GM12878 (cell line): Measurements from ENCODE around the gene CASK. TPM values are rescaled to one million over a fixed set of nuclear protein-coding genes. Genes with fewer than 3 reads are reported as not detected.

Experiments
- ATAC-seq: fragments of 200-7000 bp; cut with Tn5 transposase; 3 replicates; pipeline ENCODE4 v1.9.1; 2020; ENCODE audit warnings: mild to moderate bottlenecking, moderate library complexity
- BruUV-seq: library from RNA; stranded (reverse); fragments of 400-500 nt; replicated peaks from 2 replicates; lab custom pipeline; 2021; lab: Mats Ljungman, UMichigan
- CTCF ChIA-PET: fragments of 300-600 bp; sonication (Branson Sonifier 250); formaldehyde crosslinking; extraction: SDS; loops from one replicate; lab custom pipeline; 2021; ENCODE audit warnings: inconsistent platforms; lab: Yijun Ruan, JAX
- POLR2A ChIA-PET: fragments of 350-600 bp; formaldehyde crosslinking; extraction: SDS; loops from one replicate; lab custom pipeline; 2021; ENCODE audit warnings: inconsistent platforms; lab: Charles Lee
- RAD21 ChIA-PET: fragments of 300-600 bp; sonication (Branson Sonifier 250); formaldehyde crosslinking; loops from one replicate; lab custom pipeline; 2023; ENCODE audit warnings: antibody characterized with exemption; ENCODE audit not compliant: unreplicated experiment; lab: Charles Lee
- SMC1A ChIA-PET: fragments of 300-600 bp; sonication (Branson Sonifier 250); formaldehyde crosslinking; loops from one replicate; lab custom pipeline; 2023; ENCODE audit not compliant: unreplicated experiment, uncharacterized antibody; lab: Charles Lee
- DNase-seq: peaks from one replicate; pipeline ENCODE4 v3.0.0-alpha.2; 2011; ENCODE audit warnings: low read depth, low spot score
- FAIRE-seq: peaks from 3 replicates; lab custom pipeline; 2011; peaks lifted over from hg19 to GRCh38; lab: Jason Lieb, UNC
- H2AFZ ChIP-seq: 2 replicates; pipeline ENCODE4 v1.6.0; 2011; ENCODE audit warnings: low read depth, low read length, control low read depth; ENCODE audit not compliant: control insufficient read depth
- H3K27ac ChIP-seq: 2 replicates; pipeline ENCODE4 v1.5.1; 2011; ENCODE audit warnings: control low read depth; ENCODE audit not compliant: control insufficient read depth, insufficient read depth
- H3K27me3 ChIP-seq, 2 experiments: replicated peaks in 1 of 2; 2 replicates each; pipeline versions ENCODE4 v1.6.0 to v1.6.1; 2011; ENCODE audit warnings: low read length in 1 of 2; ENCODE audit not compliant: control insufficient read depth in 2 of 2, insufficient read depth in 2 of 2
- H3K36me3 ChIP-seq, 2 experiments: 2 replicates each; pipeline ENCODE4 v1.5.1; 2011; ENCODE audit warnings: low read length in 1 of 2; ENCODE audit not compliant: control insufficient read depth in 2 of 2, insufficient read depth in 2 of 2
- H3K4me1 ChIP-seq: 2 replicates; pipeline ENCODE4 v1.6.1; 2011; ENCODE audit warnings: mild to moderate bottlenecking, low read length, moderate library complexity, mixed read lengths; ENCODE audit not compliant: control insufficient read depth, insufficient read depth
- H3K4me2 ChIP-seq: 2 replicates; pipeline ENCODE4 v1.6.0; 2011; ENCODE audit warnings: control low read depth; ENCODE audit not compliant: control insufficient read depth, insufficient read depth
- H3K4me3 ChIP-seq: fragments of 200-600 bp; sonication (generic); 2 replicates; pipeline ENCODE4 v1.5.1; 2016
- H3K79me2 ChIP-seq: 2 replicates; pipeline ENCODE4 v1.6.0; 2011; ENCODE audit warnings: low read length; ENCODE audit not compliant: control insufficient read depth, insufficient read depth
- H3K9ac ChIP-seq: 2 replicates; pipeline ENCODE4 v1.8.0; 2011; ENCODE audit warnings: low read length, control low read depth, mixed read lengths; ENCODE audit not compliant: control insufficient read depth, insufficient read depth
- H3K9me3 ChIP-seq: replicated peaks from 3 replicates; pipeline ENCODE4 v1.5.1; 2011; ENCODE audit warnings: mild to moderate bottlenecking, low read length; ENCODE audit not compliant: control insufficient read depth, insufficient read depth
- H4K20me1 ChIP-seq: 2 replicates; pipeline ENCODE4 v1.6.0; 2011; ENCODE audit not compliant: control insufficient read depth, insufficient read depth
- BMI1 ChIP-seq: fragments of 450-650 bp; IDR thresholded peaks from 2 replicates; pipeline ENCODE4 v1.6.1; 2016; ENCODE audit warnings: mild to moderate bottlenecking, moderate library complexity, borderline replicate concordance
- BRCA1 ChIP-seq: IDR thresholded peaks from 2 replicates; pipeline ENCODE4 v1.6.1; 2011; ENCODE audit warnings: low read depth, low read length, improper control_type of control experiment
- CHD4 ChIP-seq: fragments of 200-600 bp; sonication (generic); IDR thresholded peaks from 2 replicates; pipeline ENCODE4 v1.6.1; 2016; ENCODE audit warnings: mild to moderate bottlenecking
- FOXK2 ChIP-seq: fragments of 450-650 bp; IDR thresholded peaks from 2 replicates; pipeline ENCODE4 v1.6.1; 2017; ENCODE audit warnings: mild to moderate bottlenecking, moderate library complexity
- GATAD2B ChIP-seq: fragments of 450-650 bp; conservative IDR thresholded peaks from 2 replicates; pipeline ENCODE4 v1.6.1; 2017; ENCODE audit warnings: low read depth, mild to moderate bottlenecking, moderate library complexity
- HDAC2 ChIP-seq: fragments of 200-600 bp; sonication (generic); IDR thresholded peaks from 2 replicates; pipeline ENCODE4 v1.6.1; 2017
- KDM1A ChIP-seq: fragments of 200-600 bp; sonication (generic); IDR thresholded peaks from 2 replicates; pipeline ENCODE4 v1.6.1; 2016; ENCODE audit warnings: borderline replicate concordance
- MYC ChIP-seq: IDR thresholded peaks from 2 replicates; pipeline ENCODE4 v1.6.1; 2011; ENCODE audit warnings: mild to moderate bottlenecking, low read length, moderate library complexity, inconsistent platforms; ENCODE audit not compliant: insufficient read depth, insufficient replicate concordance, insufficient read length, severe bottlenecking
- NR2C2 ChIP-seq: IDR thresholded peaks from 2 replicates; pipeline ENCODE4 v1.6.1; 2011; ENCODE audit warnings: borderline replicate concordance, low read depth; ENCODE audit not compliant: control insufficient read depth, insufficient read length
- NR2F1 ChIP-seq: fragments of 450-650 bp; conservative IDR thresholded peaks from 2 replicates; pipeline ENCODE4 v1.6.1; 2017; ENCODE audit warnings: mild to moderate bottlenecking
- POLR2AphosphoS2 ChIP-seq: IDR thresholded peaks from 2 replicates; pipeline ENCODE4 v1.6.1; 2011; ENCODE audit warnings: low read depth, mild to moderate bottlenecking, low read length, improper control_type of control experiment, moderate library complexity
- RAD51 ChIP-seq: fragments of 450-650 bp; IDR thresholded peaks from 2 replicates; pipeline ENCODE4 v1.6.1; 2016; ENCODE audit warnings: moderate library complexity, mild to moderate bottlenecking, inconsistent platforms
- SMAD1 ChIP-seq: fragments of 450-650 bp; IDR thresholded peaks from 2 replicates; pipeline ENCODE4 v1.6.1; 2018; ENCODE audit warnings: mild to moderate bottlenecking, low read depth; ENCODE audit not compliant: partially characterized antibody
- SMARCA5 ChIP-seq: fragments of 450-650 bp; IDR thresholded peaks from 2 replicates; pipeline ENCODE4 v1.6.1; 2017; ENCODE audit warnings: mild to moderate bottlenecking
- SP1 ChIP-seq: IDR thresholded peaks from one replicate; pipeline ENCODE4 v1.6.1; 2011; ENCODE audit warnings: low read depth, low read length
- TARDBP ChIP-seq: IDR thresholded peaks from 2 replicates; pipeline ENCODE4 v1.6.1; 2016; ENCODE audit warnings: borderline replicate concordance
- ZNF24 ChIP-seq: fragments of 450-650 bp; IDR thresholded peaks from 2 replicates; pipeline ENCODE4 v1.6.1; 2017; ENCODE audit warnings: antibody characterized with exemption, mild to moderate bottlenecking
- WGBS: methylation state at CpG from one replicate; pipeline ENCODE4 v1.1.6; 2016; ENCODE audit warnings: low lambda C conversion rate; ENCODE audit not compliant: insufficient replicate concordance, insufficient coverage; ENCODE audit errors: missing lambda C conversion rate; 5-methylcytosine and 5-hydroxymethylcytosine counted together
- in situ Hi-C: fragments of 300-500 bp; cut with MboI; formaldehyde crosslinking; loops from 9 replicates; pipeline ENCODE4 v1.14.3; 2018; ENCODE audit warnings: mixed read lengths
- intact Hi-C: fragments of 100-400 bp; cut with micrococcal nuclease; formaldehyde crosslinking; loops from one replicate; pipeline ENCODE4 v1.14.2; 2022; ENCODE audit not compliant: unreplicated experiment
- polyA plus RNA-seq, 11 experiments: library from polyadenylated mRNA; depleted of rRNA in 4 of 11; unstranded in 6 of 11; stranded (reverse) in 5 of 11; fragments of >200 nt; fragmentation: Nextera tagmentation in 4 of 11; fragmentation: Illumina TruSeq in 1 of 11; extraction: Ambion mirVana in 4 of 11; extraction: Trizol in 1 of 11; gene quantifications; 1 replicate in 1 of 11; 2 replicates in 10 of 11; pipeline versions ENCODE4 v1.2.1 to v1.2.3, GENCODE V29; 2011 to 2016; ENCODE audit warnings: inconsistent platforms in 2 of 11, missing spikeins in 2 of 11, low read depth in 1 of 11
- total RNA-seq, 4 experiments: library from RNA; depleted of rRNA in 3 of 4; stranded (reverse); fragments of >200 nt in 3 of 4; fragmentation: Illumina TruSeq in 1 of 4; extraction: Trizol in 1 of 4; gene quantifications; 2 replicates each; pipeline versions ENCODE4 v1.2.1 to v1.2.3, GENCODE V29; 2013 to 2021
- TF ChIP-seq, protein P1 (sequence below): fragments of 450-650 bp; IDR thresholded peaks from 2 replicates; pipeline ENCODE4 v1.6.1; 2017; ENCODE audit warnings: mild to moderate bottlenecking, moderate library complexity
- TF ChIP-seq, protein P2 (sequence below): IDR thresholded peaks from 2 replicates; pipeline ENCODE4 v1.6.1; 2011; ENCODE audit warnings: low read depth, low read length, improper control_type of control experiment, borderline replicate concordance
- TF ChIP-seq, protein P3 (sequence below): fragments of 450-650 bp; IDR thresholded peaks from 2 replicates; pipeline ENCODE4 v1.6.1; 2016; ENCODE audit warnings: mild to moderate bottlenecking

The CASK gene
- total and polyA plus RNA-seq, 10 of the 15 experiments (the other 5 are each of a cell fraction or from before 2014, with no cell fraction given), result 0.60 to 45.9 (median 4.8) TPM

DNA sequence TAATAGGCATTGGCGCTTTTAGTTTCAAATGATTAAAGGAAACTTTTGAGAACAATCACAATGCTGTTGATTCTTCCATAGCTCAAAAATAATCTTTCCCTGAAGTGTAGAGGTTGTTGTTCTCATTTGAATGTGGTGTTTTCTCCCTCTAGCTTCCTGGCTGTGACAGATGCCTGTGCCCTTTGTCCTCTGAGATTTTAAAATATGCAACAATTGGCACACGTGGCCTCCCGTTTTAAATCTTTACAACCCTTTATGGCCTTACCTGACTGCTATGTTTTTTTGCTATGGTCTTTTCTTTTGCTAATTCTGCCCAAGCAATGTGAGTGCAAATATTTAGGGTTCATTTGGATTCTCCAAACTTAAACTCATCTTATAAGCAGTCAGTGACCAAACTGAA, 22.9 kb upstream of the CASK start (continued):
- TF ChIP-seq, protein P1, sequence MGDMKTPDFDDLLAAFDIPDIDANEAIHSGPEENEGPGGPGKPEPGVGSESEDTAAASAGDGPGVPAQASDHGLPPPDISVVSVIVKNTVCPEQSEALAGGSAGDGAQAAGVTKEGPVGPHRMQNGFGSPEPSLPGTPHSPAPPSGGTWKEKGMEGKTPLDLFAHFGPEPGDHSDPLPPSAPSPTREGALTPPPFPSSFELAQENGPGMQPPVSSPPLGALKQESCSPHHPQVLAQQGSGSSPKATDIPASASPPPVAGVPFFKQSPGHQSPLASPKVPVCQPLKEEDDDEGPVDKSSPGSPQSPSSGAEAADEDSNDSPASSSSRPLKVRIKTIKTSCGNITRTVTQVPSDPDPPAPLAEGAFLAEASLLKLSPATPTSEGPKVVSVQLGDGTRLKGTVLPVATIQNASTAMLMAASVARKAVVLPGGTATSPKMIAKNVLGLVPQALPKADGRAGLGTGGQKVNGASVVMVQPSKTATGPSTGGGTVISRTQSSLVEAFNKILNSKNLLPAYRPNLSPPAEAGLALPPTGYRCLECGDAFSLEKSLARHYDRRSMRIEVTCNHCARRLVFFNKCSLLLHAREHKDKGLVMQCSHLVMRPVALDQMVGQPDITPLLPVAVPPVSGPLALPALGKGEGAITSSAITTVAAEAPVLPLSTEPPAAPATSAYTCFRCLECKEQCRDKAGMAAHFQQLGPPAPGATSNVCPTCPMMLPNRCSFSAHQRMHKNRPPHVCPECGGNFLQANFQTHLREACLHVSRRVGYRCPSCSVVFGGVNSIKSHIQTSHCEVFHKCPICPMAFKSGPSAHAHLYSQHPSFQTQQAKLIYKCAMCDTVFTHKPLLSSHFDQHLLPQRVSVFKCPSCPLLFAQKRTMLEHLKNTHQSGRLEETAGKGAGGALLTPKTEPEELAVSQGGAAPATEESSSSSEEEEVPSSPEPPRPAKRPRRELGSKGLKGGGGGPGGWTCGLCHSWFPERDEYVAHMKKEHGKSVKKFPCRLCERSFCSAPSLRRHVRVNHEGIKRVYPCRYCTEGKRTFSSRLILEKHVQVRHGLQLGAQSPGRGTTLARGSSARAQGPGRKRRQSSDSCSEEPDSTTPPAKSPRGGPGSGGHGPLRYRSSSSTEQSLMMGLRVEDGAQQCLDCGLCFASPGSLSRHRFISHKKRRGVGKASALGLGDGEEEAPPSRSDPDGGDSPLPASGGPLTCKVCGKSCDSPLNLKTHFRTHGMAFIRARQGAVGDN, result no peak
- TF ChIP-seq, protein P2, sequence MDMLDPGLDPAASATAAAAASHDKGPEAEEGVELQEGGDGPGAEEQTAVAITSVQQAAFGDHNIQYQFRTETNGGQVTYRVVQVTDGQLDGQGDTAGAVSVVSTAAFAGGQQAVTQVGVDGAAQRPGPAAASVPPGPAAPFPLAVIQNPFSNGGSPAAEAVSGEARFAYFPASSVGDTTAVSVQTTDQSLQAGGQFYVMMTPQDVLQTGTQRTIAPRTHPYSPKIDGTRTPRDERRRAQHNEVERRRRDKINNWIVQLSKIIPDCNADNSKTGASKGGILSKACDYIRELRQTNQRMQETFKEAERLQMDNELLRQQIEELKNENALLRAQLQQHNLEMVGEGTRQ, result no peak
- TF ChIP-seq BRCA1, result no peak
- TF ChIP-seq KDM1A, result no peak
- TF ChIP-seq BMI1, result no peak
- no peak for TF ChIP-seq CHD4
- TF ChIP-seq SP1, result no peak
- TF ChIP-seq HDAC2, result no peak
- TF ChIP-seq NR2C2, result no peak

DNA sequence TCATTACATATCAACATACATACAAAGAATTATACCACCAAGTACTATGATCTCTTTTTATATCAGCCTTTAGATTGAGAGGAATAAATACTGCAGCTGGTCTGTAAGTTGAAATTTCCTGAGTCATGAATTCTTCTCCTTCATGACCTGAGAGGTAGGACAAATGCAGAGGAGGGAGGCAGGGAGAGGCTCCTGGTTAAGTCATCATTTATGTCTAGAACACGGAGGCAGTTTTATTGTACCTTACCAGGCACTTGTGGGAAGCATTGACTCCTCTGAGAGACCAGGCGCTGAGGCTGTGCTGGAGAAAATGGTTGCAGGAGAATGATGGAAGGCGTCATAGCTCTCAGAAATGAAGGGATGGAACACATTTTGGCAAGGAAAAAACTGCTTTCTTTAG, 12.5 kb upstream of the CASK start:
- Histone ChIP-seq H3K9me3 (no peaks in the 10 kb centered on the region), H3K36me3 (no peaks in the 10 kb centered on the region), H2AFZ (no peak overlapping the region), H3K27ac (no peak overlapping the region), H3K4me1 (no peaks in the 10 kb centered on the region), H3K9ac (no peak overlapping the region), H3K27me3 (no peaks in the 10 kb centered on the region), H3K4me3 (no peak overlapping the region), H3K4me2 (no peak overlapping the region), H4K20me1 (no peaks in the 10 kb centered on the region), H3K79me2 (no peaks in the 10 kb centered on the region)
- intact Hi-C loops, result no loop called here
- in situ Hi-C loops, result no loop called here
- RAD21 ChIA-PET, result no interaction called here
- CTCF ChIA-PET, result no interaction called here
- FAIRE-seq, result no peak
- 33% methylated on average over 3 of the region's 3 CpGs for whole genome bisulfite sequencing
- POLR2A ChIA-PET, result no interaction called here
- no peak for ATAC-seq
- SMC1A ChIA-PET, result interaction anchor here (0.6 to 0.7 kb wide), 2 partner anchors 53 to 282 kb away, joined by 3 read pairs; no protein-coding TSS in a partner anchor
- DNase-seq, result no peak
- no TSS peak for BruUV-seq
- TF ChIP-seq RAD51 (no peak), ZNF24 (no peak), NR2F1 (no peak), SMARCA5 (no peak), KDM1A (no peak), MYC (no peak), GATAD2B (no peak), TARDBP (no peak), SMAD1 (no peak), FOXK2 (no peak), POLR2AphosphoS2 (no peak), HDAC2 (no peak)
- TF ChIP-seq, protein P3, sequence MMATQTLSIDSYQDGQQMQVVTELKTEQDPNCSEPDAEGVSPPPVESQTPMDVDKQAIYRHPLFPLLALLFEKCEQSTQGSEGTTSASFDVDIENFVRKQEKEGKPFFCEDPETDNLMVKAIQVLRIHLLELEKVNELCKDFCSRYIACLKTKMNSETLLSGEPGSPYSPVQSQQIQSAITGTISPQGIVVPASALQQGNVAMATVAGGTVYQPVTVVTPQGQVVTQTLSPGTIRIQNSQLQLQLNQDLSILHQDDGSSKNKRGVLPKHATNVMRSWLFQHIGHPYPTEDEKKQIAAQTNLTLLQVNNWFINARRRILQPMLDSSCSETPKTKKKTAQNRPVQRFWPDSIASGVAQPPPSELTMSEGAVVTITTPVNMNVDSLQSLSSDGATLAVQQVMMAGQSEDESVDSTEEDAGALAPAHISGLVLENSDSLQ, result no peak
